NCI-H1092 (cell line): ENCODE results near the gene COMT.
"Not testable (repeated sequence)": the region's sequence is repeated elsewhere in the genome, so short reads cannot be mapped to it uniquely, and the experiment has no call there.

Experiments
- DNase-seq: peaks from one replicate; lab custom pipeline; 2025; lab: John Stamatoyannopoulos, UW

Gene COMT

DNA sequence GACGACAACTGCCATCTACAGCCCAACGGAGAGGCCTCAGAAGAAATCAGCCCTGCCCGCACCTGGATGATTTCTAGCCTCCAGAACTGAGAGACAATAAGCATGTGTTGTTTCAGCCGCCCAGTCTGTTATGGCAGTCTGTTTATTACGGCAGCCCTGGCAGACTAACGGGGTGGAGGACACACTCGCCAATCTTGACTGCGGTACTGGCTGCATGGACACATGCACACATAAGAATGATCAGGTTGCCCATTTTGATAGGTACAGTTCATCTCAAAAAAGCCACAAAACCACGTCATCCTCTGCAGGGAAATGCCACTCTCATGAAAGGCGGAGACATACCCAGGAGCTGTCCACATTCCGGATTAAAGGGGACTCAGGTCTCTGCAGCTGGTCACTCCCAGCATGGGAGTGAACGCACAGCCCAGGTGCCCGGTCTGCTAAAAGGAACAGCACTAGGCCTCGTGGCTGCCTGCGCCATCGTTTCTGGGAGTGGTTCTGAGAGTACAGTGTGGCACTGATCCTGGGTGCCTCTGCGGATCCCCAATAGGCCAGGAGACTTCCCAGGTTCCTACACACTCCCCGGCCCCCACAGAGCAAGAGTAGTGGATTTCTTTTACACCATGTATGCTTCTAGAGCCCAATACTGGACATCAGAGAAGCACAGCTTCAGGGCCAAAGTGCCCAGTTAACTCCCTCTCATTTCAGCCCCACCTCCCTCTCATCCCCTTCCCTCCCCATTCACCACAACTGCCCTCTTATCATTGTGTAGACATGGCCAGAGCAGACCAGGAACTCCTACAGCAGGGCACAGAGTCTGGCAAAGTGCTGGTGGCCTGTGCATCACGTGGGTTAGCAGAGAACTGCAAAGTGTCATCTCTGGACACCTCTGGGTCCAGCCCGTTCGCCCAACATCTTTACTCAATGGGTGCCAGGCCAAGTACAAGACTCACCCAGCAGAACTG lies 11.7 kb upstream of the COMT start:
- DNase-seq, result no peak

DNA sequence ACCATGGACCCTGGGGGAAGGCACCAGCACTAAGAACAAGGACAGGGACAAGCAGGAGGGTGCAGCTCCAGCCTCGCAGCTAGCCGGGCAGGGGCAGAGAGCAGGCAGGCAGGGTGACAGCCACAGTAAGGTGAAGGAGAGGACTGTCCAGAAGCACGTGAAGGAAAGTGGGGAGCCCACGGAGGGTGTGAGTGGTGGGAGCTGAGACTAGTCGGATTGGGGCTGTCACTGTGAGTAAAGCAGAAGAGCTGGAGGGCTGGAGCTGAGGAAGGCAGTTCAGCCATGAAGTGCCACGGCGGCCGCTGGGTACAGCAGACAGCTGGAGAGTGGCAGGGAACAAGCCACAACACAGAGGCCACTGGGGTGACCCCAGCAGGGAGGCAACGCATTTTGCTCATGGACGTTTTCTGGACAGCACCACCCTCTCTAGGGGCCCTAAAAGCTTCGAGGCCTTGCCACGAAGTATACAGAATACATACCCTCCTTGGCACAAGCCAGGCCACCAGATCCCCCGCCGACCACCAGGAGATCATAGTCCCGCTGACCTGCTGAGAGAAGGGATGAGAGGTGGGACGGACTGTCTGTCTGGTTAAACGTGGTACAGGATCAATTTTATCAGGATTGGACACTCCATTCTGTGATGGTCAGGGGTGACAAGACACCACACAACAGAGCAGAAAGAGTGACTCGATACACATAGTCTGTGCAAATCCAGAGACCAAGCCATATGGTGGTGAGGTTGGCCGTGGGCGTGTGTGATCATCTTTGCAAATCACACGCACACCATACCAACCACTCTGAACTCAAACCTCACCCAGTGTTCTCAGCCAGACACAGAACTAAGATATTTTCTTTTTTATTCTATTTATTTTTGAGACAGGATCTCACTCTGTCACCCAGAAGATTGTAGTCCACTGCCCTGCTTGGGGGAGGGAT lies 10.8 kb upstream of the COMT start:
- no peak for DNase-seq

DNA sequence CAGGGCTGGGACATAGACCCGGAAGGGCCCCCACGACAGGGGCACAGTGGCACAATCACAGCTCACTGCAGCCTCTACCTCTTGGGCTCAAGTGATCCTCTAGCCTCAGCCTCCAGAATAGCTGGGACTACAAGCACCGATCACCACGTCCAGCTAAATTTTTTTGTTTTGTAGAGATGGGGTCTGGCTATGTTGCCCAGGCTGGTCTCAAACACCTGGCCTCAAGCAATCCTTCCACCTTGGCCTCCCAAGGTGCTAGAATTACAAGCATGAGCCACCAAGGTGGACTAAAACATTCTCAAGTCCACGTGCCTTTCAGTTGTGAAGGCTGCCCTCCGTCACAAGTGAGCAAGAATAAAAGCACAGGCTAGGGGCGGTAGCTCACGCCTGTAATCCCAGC lies 10.1 kb upstream of the COMT start:
- no peak for DNase-seq

DNA sequence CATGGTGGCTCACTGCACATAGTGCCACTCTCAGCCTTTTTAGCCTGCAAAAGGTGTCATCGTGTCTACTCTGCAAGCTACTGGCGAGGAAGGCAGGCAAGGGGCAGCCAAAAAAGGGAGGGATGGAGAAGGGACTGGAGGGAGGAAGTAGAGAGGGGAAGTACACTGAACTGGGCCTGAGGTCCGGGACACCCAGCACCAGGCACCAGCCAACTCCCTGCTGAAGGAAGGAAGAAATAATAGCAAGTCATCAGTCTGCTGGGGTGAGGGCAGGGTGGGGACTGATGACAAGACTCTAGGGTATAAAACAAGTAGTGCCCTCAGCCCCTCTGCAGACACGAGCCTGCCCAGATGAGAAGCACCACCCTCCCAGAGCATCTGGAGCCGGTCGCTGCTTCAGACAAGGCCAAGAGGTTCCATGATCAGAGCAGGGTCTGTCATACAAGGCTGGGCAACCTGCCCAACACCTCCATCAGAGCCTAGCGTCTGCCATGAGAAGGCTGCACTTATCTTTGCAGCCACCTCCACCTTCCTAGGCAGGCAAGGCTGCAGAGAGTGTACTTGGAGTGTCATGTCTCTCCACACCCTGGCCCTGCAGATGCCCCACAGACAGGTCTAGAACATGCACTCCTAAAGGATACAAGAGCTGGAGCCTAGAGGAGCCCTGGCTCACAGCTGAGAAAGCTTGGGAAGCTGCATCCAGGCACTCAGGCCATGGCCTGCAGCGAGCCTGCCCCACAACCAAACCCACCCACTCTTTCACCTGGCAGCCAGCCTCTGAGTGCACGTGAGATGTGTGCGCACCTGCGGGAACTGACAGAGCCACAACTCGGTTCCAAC lies 9.0 kb upstream of the COMT start:
- DNase-seq, result peak; percentile 69

DNA sequence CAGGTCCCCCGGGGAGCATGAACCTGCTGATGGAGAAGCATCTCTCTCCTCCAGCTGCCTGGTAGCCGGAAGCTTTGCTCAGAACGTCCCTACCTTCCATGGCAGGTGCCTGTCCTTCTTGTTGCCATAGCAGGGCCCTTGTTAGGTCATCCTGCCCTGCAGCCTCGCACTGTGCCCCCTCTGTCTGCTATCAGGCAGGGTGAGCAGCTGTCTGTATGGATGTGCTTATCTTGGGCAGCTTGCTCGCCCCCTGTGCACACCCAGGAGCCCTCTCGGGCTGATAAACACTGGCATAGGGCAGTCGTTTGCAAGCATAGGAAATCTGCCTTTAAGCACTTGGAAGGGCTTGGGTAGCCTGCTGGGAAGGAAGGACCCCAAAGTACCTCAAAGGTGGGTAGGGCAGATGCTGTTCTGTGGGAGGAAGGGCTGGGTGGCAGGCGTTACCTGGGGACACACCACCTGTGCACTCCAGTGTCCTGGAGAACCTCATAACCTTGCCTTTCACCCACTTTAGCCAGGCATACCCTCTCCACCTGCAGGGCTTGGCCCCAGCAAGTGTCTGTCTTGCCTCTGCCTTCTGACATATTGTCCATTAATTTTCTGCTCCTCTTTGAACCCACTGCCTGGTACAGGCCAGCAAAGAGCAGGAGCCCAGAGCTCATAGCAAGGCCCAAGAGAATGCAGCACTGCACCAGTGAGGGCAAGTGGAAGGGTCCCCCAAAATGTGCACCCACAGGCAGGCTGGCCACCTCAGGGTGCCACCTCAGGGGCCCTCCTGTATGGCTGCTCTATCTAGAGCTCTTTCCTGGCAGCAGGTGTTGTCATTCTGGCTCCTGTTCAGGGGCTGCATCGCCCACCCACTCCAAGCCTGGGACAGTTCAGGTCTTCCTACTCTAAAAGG lies 8.0 kb upstream of the COMT start:
- DNase-seq, result peak; percentile 63

DNA sequence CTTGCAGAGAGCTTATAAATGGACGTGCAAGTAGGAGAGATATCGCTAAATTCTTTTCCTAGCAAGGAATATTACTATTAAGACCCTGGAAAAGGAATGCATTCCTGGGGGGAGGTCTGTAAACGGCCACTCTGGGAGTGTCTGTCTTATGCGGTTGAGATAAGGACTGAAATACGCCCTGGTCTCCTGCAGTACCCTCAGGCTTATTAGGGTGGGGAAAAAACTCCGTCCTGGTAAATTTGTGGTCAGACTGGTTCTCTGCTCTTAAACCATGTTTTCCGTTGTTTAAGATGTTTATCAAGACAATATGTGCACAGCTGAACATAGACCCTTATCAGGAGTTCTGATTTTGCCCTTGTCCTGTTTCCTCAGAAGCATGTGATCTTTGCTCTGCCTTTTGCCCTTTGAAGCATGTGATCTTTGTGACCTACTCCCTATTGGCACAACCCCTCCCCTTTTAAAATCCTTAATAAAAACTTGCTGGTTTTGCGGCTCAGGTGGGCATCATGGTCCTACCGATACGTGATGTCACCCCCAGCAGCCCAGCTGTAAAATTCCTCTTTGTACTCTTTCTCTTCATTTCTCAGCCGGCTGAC lies 6.4 kb upstream of the COMT start:
- DNase-seq, result not testable (repeated sequence)

DNA sequence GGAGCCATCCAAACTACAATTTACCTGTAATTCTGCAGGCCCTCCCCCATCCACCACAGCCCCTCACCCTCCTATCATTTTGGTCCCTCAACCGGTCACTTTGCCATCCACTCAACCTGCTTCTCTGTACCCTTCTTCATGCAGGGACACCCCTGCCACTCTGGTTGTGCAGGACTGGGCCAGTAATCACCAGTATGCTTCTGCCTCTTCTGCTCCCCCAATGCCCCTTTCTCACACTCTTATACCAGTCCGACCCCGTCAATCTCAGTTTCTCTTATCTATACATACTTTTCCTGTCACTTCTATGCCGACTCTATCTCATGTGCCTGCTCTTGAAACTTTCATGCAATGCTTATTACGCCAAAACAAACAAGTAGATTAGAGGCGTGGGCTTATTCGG lies 5.1 kb upstream of the COMT start:
- DNase-seq, result no peak

DNA sequence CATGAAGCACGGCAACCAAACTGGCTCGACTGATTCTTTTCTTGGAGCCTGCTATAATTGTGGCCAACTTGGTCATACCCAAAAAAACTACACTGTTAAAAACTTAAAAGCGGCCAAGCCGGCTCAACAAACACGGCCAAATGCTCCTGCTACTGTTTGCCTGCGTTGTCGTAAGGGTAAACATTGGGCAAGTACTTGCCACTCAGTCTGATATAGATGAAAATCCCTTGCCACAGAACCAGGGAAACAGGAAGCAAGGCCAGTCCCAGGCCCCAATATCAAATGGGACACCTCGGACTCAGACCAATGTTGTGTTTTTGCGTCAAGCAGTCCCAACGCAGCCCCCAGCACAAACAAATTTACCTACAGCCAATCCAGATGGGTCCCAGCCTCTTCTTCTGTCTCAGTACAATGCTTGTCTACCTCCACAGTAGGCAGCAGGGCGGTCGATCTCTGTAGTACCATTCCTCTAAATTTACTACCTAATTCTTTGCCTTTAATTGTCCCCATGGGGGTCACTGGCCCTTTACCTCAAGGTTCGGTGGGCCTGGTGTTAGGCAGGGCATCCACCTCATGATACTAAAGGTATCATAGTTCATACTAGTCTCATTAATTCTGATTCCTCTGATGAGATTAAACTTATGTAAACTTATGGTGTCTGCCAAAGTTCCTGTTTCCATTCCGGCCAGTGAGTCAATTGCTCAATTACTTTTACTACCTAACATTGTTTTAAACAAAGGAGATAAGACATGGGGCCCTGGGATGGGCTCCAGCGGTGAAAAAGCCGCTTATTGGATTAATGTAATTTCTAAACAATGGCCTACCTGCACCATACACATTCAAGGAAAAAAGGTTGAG lies 3.7 kb upstream of the COMT start:
- DNase-seq, result no peak

DNA sequence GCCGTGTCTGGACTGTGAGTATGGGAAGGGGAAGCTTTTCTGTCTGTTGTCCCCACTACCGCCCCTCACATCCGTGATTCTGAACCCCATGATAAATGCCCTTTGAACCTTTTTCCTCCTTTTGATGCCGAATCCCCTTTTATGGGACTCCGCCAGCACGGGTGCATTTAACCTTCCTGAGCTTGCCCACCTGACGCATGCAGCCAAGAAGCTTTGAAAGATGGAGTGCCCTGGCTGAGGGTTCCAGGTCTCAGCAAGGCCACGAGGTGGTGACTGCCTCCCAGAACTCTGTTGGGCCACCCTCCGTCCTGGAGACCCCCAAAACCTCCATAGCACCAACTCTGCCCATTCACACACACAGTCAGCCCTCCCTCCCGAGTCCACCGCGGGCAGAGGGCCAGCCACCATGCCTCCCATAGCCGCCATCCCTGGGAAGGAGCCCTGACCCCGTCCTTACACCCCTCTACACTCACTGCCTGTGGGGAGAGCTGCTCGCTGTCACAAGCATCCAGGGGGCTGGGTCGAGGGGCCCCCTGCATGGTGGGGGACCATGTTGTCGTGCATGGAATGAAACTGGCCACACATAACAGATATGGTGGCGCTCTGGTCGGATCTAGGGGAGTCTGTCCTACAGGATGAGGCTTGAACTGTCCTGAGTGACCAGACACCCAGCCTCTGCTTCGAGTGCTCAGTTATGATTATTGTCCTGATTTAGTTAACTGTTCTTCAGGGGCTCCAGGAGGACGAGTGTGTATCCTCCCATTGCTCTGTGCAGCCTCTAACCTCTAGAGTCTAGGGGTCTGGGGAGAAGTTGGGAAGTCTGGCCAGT lies 822 bp upstream of the COMT start:
- DNase-seq, result no peak

DNA sequence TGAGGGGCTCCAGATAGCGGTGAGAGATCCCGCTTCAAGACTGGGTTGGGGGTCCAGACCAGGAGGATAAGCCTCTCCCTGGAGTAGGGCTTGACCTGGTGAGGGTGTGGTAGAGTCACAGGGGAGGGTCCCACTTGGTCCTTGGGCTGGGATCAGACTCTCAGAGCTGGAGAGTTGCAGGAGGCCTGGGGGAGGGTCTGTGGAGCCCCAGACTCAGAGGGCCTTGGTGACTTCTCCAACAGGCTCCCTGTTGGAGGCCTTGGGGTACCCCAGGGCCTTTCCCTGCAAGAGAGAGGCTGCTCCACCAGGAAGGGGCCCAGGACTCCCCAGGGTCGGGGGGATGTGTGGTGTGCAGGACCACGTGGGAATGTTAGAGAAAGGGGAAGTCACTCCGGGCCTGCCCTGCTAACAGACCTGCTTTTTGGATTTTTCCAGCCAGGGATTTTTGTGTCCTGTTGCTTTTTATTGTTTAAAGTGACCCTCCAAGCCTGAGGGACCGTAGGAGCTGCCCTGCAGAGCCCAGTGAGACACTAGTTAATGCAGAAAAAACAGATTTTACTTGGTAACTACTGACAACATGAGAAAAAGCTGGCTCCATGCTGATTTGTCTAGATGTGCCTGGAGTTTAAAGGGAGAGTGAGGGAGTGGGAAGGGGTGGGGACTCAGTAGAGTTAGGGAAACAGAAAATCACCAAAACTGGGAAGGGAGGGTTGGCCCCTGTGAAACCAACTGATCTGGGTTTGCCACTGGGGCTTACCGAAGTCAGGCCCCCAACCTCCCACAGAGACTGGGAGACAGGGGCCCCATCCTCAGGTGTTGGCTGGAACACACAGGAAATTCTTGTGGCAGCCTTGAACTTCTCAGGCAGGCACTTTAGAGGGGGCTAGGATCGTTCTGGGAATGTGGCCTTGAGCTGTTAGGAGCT lies 847 bp downstream of the COMT start:
- DNase-seq, result no peak

DNA sequence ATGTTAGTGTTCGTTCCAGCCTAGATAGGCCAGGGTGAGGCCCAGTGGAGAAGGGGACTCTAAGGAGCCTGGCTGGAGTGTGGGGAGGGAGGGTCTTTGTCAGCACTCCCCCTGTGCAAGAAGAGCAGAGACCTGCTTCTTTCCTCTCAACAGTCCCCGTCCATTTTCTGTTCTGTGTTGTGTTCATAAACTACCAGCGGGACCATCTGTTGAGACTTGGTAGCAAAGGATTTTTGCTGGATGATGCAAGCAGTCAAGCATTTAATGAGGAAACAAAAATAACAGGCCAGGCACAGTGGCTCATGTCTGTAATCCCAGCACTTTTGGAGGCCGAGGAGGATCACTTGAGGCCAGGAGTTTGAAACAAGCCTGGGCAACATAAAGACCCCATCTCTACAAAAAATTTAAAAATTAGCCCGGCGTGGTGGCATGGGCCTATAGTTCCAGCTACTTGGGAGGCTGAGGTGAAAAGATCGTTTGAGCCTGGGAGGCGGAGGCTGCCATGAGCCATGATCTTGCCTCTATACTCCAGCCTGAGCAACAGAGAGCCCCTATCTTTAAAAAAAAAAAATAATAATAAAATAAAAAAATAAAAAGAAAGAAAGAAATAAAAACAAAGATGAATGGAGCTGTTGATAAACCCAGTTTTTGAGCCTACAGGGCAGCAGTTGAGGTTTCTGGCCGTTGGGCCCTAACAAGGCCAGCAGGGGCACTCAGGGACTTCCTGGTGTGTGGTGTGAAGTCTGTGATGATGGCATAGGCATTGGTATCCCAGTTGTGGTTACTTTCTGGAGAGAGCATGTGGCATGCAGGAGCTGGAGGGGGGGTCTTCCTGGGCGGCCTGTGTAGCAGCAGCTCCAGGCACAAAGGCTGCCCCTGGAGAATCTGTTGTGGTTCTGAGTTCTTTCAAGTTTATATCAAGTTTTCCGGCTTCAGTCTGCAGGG lies 1.8 kb downstream of the COMT start:
- DNase-seq, result no peak

DNA sequence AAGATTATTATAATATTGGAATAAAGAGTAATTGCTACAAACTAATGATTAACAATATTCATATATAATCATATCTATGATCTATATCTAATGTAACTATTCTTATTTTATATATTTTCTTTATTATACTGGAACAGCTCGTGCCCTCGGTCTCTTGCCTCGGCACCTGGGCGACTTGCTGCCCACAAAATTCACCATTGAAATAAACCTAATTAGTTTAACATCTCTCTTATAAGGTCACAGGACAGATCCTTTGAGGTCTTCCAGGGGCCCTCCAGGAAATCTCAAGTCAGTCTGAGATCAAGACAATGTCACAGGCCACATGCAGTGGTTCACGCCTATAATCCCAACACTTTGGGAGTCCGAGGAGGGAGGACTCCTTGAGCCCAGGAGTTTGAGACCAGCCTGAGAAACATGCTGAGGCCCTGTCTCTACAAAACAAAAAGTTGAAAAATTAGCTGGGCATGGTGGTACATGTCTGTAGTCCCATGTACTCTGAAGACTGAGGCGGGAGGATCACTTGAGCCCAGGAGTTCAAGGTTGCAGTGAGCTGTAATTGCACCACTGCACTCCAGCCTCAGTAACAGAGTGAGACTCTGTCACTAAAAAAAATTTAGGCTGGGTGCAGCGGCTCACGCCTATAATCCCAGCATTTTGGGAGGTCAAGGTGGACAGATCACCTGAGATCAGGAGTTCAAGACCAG lies 6.6 kb downstream of the COMT start:
- no peak for DNase-seq

DNA sequence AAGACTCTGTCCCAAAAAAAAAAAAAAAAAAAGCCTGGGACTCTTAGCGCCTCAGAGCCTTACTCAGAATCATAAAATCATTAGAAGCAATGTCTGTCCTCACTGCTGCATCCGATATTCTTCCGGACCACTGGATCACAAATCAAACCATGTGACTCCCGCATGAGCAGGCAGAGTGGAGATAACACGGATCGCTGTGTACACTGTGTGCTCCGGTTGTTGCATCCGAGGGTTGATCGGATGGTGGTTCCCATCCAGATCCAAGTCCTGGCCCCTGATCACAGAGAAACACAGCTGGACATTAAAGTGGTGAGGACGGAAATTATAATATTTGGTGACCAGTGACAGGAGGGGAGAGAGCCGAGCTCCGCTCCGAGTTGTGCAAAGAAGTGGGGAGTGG lies 9.8 kb downstream of the COMT start:
- DNase-seq, result no peak

DNA sequence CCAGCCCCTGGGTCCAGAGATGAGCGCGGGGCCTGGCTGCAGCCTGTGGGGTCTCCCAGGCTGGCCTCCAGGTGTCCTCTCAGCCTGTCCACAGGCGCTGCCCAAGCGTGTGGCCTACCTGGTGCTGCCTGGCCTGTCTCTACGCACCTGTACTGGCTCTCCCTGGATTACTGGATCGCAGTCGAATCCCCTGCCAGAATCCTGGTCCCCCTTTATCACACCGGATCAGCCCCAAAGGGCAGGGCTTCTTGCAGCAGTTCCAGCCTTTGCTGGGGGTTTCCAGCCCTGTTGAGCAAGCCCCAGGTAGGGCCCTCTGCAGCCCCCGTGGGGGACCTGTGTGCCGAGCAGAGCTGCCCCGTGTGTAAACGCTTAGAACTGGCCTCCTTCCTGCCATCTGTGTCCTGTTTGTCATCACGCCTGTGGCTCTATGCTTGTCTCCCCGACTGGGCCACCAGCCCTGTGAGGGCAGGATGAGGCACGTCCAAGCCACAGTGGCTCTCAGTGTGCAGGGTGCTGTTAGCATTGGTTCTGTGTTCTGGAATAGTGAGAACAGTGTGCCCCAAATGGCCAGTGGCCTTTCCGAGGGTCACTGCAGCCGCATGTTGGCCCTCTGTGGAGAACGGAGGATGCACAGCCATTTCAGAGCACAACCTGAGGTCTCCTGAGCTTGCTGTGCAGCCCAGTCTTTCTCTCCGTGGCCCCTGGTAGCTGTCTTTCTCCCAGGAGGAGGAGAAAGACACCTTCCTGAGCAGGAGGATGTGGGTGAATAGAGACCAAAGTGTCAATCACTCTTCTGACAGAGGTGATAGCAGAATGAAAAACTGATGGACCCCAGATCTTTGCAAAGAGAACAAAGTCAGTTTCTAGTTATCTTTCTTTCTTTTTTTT lies 13.9 kb downstream of the COMT start:
- DNase-seq, result no peak

DNA sequence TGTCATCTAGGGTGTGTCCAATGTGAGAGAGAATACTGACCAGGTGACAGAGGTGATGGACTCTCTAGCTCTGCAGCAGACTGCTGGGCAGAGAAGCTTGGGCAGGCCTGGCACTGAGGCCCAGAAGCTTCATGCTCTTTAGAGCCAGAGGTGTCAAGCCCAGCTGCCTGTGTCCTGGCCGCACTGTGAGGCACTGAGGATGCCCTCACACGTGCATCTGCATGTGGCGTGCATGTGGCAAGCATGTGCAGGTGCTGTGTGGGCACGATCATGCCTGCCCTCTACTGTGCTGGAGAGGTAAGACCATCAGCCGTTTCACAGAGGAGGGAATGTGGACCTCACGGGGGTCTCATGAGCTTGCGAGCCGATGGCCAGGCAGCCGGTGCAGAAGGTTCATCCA lies 15.9 kb downstream of the COMT start:
- DNase-seq, result no peak
